H9 (cell line): ENCODE results near the gene ICE1. TPM values are rescaled to one million over a fixed set of nuclear protein-coding genes. Genes with fewer than 3 reads are reported as not detected.

Experiments
- DNase-seq: peaks from one replicate; pipeline ENCODE4 v3.0.0-alpha.2; 2017
- H2AFZ ChIP-seq: one replicate; pipeline ENCODE4 v1.6.1; 2013; ENCODE audit warnings: mild to moderate bottlenecking, low read length, control low read depth, moderate library complexity
- H2AK5ac ChIP-seq: 2 replicates; pipeline ENCODE4 v1.6.1; 2013; ENCODE audit warnings: low read length, control low read depth, mixed read lengths; ENCODE audit not compliant: insufficient read length
- H2BK120ac ChIP-seq: one replicate; pipeline ENCODE4 v1.6.1; 2013; ENCODE audit warnings: low read depth, mild to moderate bottlenecking, low read length, control low read depth, inconsistent platforms; ENCODE audit not compliant: poor library complexity, severe bottlenecking
- H2BK12ac ChIP-seq: 2 replicates; pipeline ENCODE4 v1.6.1; 2013; ENCODE audit warnings: low read length, control low read depth, mixed read lengths, low read depth; ENCODE audit not compliant: insufficient read length
- H2BK15ac ChIP-seq: 2 replicates; pipeline ENCODE4 v1.6.1; 2013; ENCODE audit warnings: low read depth, low read length, control low read depth
- H2BK20ac ChIP-seq: one replicate; pipeline ENCODE4 v1.6.1; 2013; ENCODE audit warnings: low read depth, mild to moderate bottlenecking, low read length, control low read depth, inconsistent platforms; ENCODE audit not compliant: poor library complexity, severe bottlenecking
- H2BK5ac ChIP-seq: 2 replicates; pipeline ENCODE4 v1.6.1; 2013; ENCODE audit warnings: low read length, control low read depth, mixed read lengths; ENCODE audit not compliant: insufficient read length
- H3K14ac ChIP-seq: 2 replicates; pipeline ENCODE4 v1.6.1; 2013; ENCODE audit warnings: low read length, control low read depth; ENCODE audit not compliant: insufficient read depth
- H3K18ac ChIP-seq: 2 replicates; pipeline ENCODE4 v1.6.1; 2013; ENCODE audit warnings: low read depth, mild to moderate bottlenecking, mixed read lengths, low read length, control low read depth; ENCODE audit not compliant: insufficient read length
- H3K23ac ChIP-seq: 2 replicates; pipeline ENCODE4 v1.6.1; 2013; ENCODE audit warnings: low read length, control low read depth, mixed read lengths, low read depth; ENCODE audit not compliant: insufficient read length
- H3K23me2 ChIP-seq: 2 replicates; pipeline ENCODE4 v1.6.1; 2013; ENCODE audit warnings: low read depth, mild to moderate bottlenecking, mixed read lengths, low read length, control low read depth; ENCODE audit not compliant: insufficient read length, poor library complexity, severe bottlenecking
- H3K27ac ChIP-seq: 2 replicates; pipeline ENCODE4 v1.5.1; 2013; ENCODE audit warnings: low read length, control low read depth, mixed read lengths, low read depth; ENCODE audit not compliant: insufficient read length
- H3K27me3 ChIP-seq: 2 replicates; pipeline ENCODE4 v1.6.1; 2013; ENCODE audit warnings: low read length, control low read depth, inconsistent platforms; ENCODE audit not compliant: insufficient read depth
- H3K4ac ChIP-seq: 2 replicates; pipeline ENCODE4 v1.6.1; 2013; ENCODE audit warnings: low read depth, mild to moderate bottlenecking, control low read depth, inconsistent platforms, low read length, moderate library complexity
- H3K4me1 ChIP-seq: 2 replicates; pipeline ENCODE4 v1.6.1; 2013; ENCODE audit warnings: low read length, control low read depth, inconsistent platforms; ENCODE audit not compliant: insufficient read depth
- H3K4me2 ChIP-seq: 2 replicates; pipeline ENCODE4 v1.6.1; 2013; ENCODE audit warnings: low read length, control low read depth, mixed read lengths; ENCODE audit not compliant: insufficient read length, insufficient read depth
- H3K56ac ChIP-seq: 2 replicates; pipeline ENCODE4 v1.6.1; 2013; ENCODE audit warnings: low read depth, mild to moderate bottlenecking, mixed read lengths, low read length, control low read depth; ENCODE audit not compliant: insufficient read length
- H3K79me1 ChIP-seq: 2 replicates; pipeline ENCODE4 v1.6.1; 2013; ENCODE audit warnings: low read depth, mild to moderate bottlenecking, moderate library complexity, low read length, control low read depth, inconsistent platforms; ENCODE audit not compliant: insufficient read depth, poor library complexity, severe bottlenecking
- H3K79me2 ChIP-seq: 2 replicates; pipeline ENCODE4 v1.6.1; 2013; ENCODE audit warnings: low read length, control low read depth, inconsistent platforms; ENCODE audit not compliant: insufficient read depth
- H3K9ac ChIP-seq: 2 replicates; pipeline ENCODE4 v1.6.1; 2013; ENCODE audit warnings: low read length, control low read depth, mixed read lengths; ENCODE audit not compliant: insufficient read length; ENCODE audit errors: extremely low read depth
- H3K9me3 ChIP-seq: one replicate; pipeline ENCODE4 v1.6.1; 2013; ENCODE audit warnings: low read depth, low read length, inconsistent platforms; ENCODE audit not compliant: control insufficient read depth
- H3T11ph ChIP-seq: one replicate; pipeline ENCODE4 v1.6.1; 2013; ENCODE audit warnings: mild to moderate bottlenecking, low read length, control low read depth, inconsistent platforms
- H4K20me1 ChIP-seq: one replicate; pipeline ENCODE4 v1.6.1; 2013; ENCODE audit not compliant: control insufficient read depth, insufficient read length, insufficient read depth
- H4K5ac ChIP-seq: 2 replicates; pipeline ENCODE4 v1.6.1; 2013; ENCODE audit warnings: low read depth, mild to moderate bottlenecking, mixed read lengths, low read length, control low read depth; ENCODE audit not compliant: insufficient read length
- H4K8ac ChIP-seq: replicated peaks from 2 replicates; pipeline ENCODE4 v1.6.1; 2013; ENCODE audit warnings: low read length, control low read depth, mixed read lengths, low read depth; ENCODE audit not compliant: insufficient read length
- H4K91ac ChIP-seq: 2 replicates; pipeline ENCODE4 v1.6.1; 2013; ENCODE audit warnings: low read depth, mild to moderate bottlenecking, moderate library complexity, mixed read lengths, low read length, control low read depth; ENCODE audit not compliant: insufficient read length
- H3K27ac Mint-ChIP-seq, 3 experiments: 2 replicates in 2 of 3; 3 replicates in 1 of 3; pipeline ENCODE4 v1.8.0; 2020 to 2021; ENCODE audit warnings: mixed read lengths in 3 of 3, mild to moderate bottlenecking in 1 of 3, moderate library complexity in 1 of 3
- H3K27me3 Mint-ChIP-seq: 2 replicates; pipeline ENCODE4 v1.8.0; 2021; ENCODE audit warnings: low read depth, mild to moderate bottlenecking, moderate library complexity, mixed read lengths
- H3K36me3 Mint-ChIP-seq, 3 experiments: 2 replicates in 2 of 3; 3 replicates in 1 of 3; pipeline ENCODE4 v1.8.0; 2020 to 2021; ENCODE audit warnings: low read depth in 3 of 3, mixed read lengths in 3 of 3; ENCODE audit not compliant: insufficient read depth in 1 of 3
- H3K4me1 Mint-ChIP-seq, 2 experiments: 2 replicates each; pipeline ENCODE4 v1.8.0; 2020; ENCODE audit warnings: mixed read lengths in 2 of 2
- H3K4me3 Mint-ChIP-seq, 2 experiments: 2 replicates in 1 of 2; 3 replicates in 1 of 2; pipeline ENCODE4 v1.8.0; 2020 to 2021; ENCODE audit warnings: mild to moderate bottlenecking in 2 of 2, mixed read lengths in 2 of 2, moderate library complexity in 1 of 2
- H3K9me3 Mint-ChIP-seq, 2 experiments: 2 replicates in 1 of 2; 3 replicates in 1 of 2; pipeline ENCODE4 v1.8.0; 2020; ENCODE audit warnings: mild to moderate bottlenecking in 2 of 2, mixed read lengths in 2 of 2, moderate library complexity in 1 of 2
- CTCF ChIP-seq: fragments of 200-600 bp; sonication (generic); conservative IDR thresholded peaks from 3 replicates; pipeline ENCODE4 v1.8.0; 2021; ENCODE audit warnings: antibody characterized with exemption, mild to moderate bottlenecking
- WGBS: extraction: QIAGEN DNeasy Blood & Tissue Kit; methylation state at CpG from one replicate; pipeline ENCODE4 v1.1.7; 2013; ENCODE audit warnings: missing lambda C conversion rate, low lambda C conversion rate, mixed read lengths; ENCODE audit not compliant: insufficient read length; ENCODE audit errors: extremely low coverage; 5-methylcytosine and 5-hydroxymethylcytosine counted together
- total RNA-seq: library from RNA; stranded (reverse); gene quantifications from 2 replicates; pipeline ENCODE4 v1.2.1, GENCODE V29; 2021

Gene ICE1
- total RNA-seq, 1 experiment from 2014 or later: 45.1 TPM

GRCh38 chr5:5451863-5452262, 29.4 kb downstream of the ICE1 start:
- no peaks in the 10 kb centered on the region for H3K27me3 Mint-ChIP-seq
- H3K4ac ChIP-seq: no peak overlapping the region
- no peak overlapping the region for H4K8ac ChIP-seq
- no peaks in the 10 kb centered on the region for H4K20me1 ChIP-seq
- H3K27me3 ChIP-seq: no peaks in the 10 kb centered on the region
- no peaks in the 10 kb centered on the region for H3K4me1 ChIP-seq
- H3K27ac ChIP-seq: no peak overlapping the region
- H4K91ac ChIP-seq: no peak overlapping the region
- no peak overlapping the region for H3K4me3 Mint-ChIP-seq
- H3K23me2 ChIP-seq: no peaks in the 10 kb centered on the region
- H2AFZ ChIP-seq: no peak overlapping the region
- no peaks in the 10 kb centered on the region for H3K4me1 Mint-ChIP-seq
- H3K79me2 ChIP-seq: no peaks in the 10 kb centered on the region
- no peak overlapping the region for H2BK120ac ChIP-seq
- H3K9ac ChIP-seq: no peak overlapping the region
- H3K4me2 ChIP-seq: no peak overlapping the region
- DNase-seq: no peak
- no peak overlapping the region for H2BK12ac ChIP-seq
- H3K23ac ChIP-seq: no peak overlapping the region
- no peak for TF ChIP-seq CTCF
- no peaks in the 10 kb centered on the region for H3K9me3 ChIP-seq
- H2BK5ac ChIP-seq: no peak overlapping the region
- no peak overlapping the region for H3K56ac ChIP-seq
- H3K18ac ChIP-seq: no peak overlapping the region
- H3K9me3 Mint-ChIP-seq: no peaks in the 10 kb centered on the region
- no CpG with 5 or more reads among the region's 1 CpG for WGBS
- H3K14ac ChIP-seq: no peak overlapping the region
- peaks cover 10 to 65% (median 64%) of the 10 kb centered on the region in 3 experiments; a peak in 5 of 7 replicates for H3K36me3 Mint-ChIP-seq
- H2BK15ac ChIP-seq: no peak overlapping the region
- no peaks in the 10 kb centered on the region for H3K79me1 ChIP-seq
- no peak overlapping the region for H2BK20ac ChIP-seq
- H3K27ac Mint-ChIP-seq: no peak overlapping the region
- no peak overlapping the region for H3T11ph ChIP-seq
- H2AK5ac ChIP-seq: no peak overlapping the region
- H4K5ac ChIP-seq: no peak overlapping the region
